Gastrocnemius medialis (tissue), 4 donors: ENCODE data around the gene ELAVL1. TPM values are rescaled to one million over a fixed set of nuclear protein-coding genes. Genes with fewer than 3 reads are reported as not detected.

Experiments
- ATAC-seq, 2 donors: fragments of 150-250 bp; one replicate each; pipeline ENCODE4 v1.9.1; 2016
- DNase-seq, 2 donors: peaks; one replicate each; pipeline ENCODE4 v3.0.0-alpha.2; 2019
- H3K27ac ChIP-seq, 4 donors: fragments of 200-600 bp; sonication (generic); 1 replicate in 1 of 4; 2 replicates in 3 of 4; pipeline ENCODE4 v1.5.1; 2016 to 2018; ENCODE audit warnings: mild to moderate bottlenecking in 2 of 4, moderate library complexity in 1 of 4
- H3K27me3 ChIP-seq, 3 donors: fragments of 200-600 bp; sonication (generic) in 2 of 3; 1 replicate in 1 of 3; 2 replicates in 2 of 3; pipeline versions ENCODE4 v1.5.1 to v1.6.0; 2016 to 2019; ENCODE audit warnings: mild to moderate bottlenecking in 1 of 3, moderate library complexity in 1 of 3
- H3K36me3 ChIP-seq, 2 donors: fragments of 200-600 bp; sonication (generic) in 1 of 2; one replicate each; pipeline ENCODE4 v1.5.1; 2017 to 2018
- H3K4me1 ChIP-seq, 2 donors: fragments of 200-600 bp; sonication (generic) in 1 of 2; one replicate each; pipeline ENCODE4 v1.5.1; 2016 to 2017; ENCODE audit warnings: mild to moderate bottlenecking in 2 of 2
- H3K4me3 ChIP-seq, 4 donors: fragments of 200-600 bp; sonication (generic) in 3 of 4; 1 replicate in 1 of 4; 2 replicates in 3 of 4; pipeline ENCODE4 v1.5.1; 2016 to 2019; ENCODE audit warnings: mild to moderate bottlenecking in 2 of 4
- H3K9me3 ChIP-seq, 3 donors: fragments of 200-600 bp; sonication (generic) in 2 of 3; 1 replicate in 1 of 3; 2 replicates in 2 of 3; pipeline ENCODE4 v1.5.1; 2016 to 2019
- CTCF ChIP-seq, 5 experiments: fragments of 450-650 bp in 3 of 5; fragments of 200-600 bp in 2 of 5; sonication (generic) in 2 of 5; IDR thresholded peaks in 4 of 5; conservative IDR thresholded peaks in 1 of 5; 1 replicate in 4 of 5; 2 replicates in 1 of 5; pipeline ENCODE4 v1.5.1; 2016 to 2019; ENCODE audit warnings: antibody characterized with exemption in 5 of 5, mild to moderate bottlenecking in 3 of 5, moderate library complexity in 3 of 5
- POLR2A ChIP-seq, 2 donors: fragments of 450-650 bp; IDR thresholded peaks; one replicate each; pipeline ENCODE4 v1.6.1; 2017; ENCODE audit warnings: antibody characterized with exemption in 2 of 2, mild to moderate bottlenecking in 2 of 2, moderate library complexity in 2 of 2
- in situ Hi-C, 4 donors: fragments of 200-750 bp; cut with MboI; loops; one replicate each; pipeline versions ENCODE4 v1.15.0 to v1.8.0; 2017; ENCODE audit warnings: low sequenced_read_pairs in 4 of 4
- intact Hi-C: fragments of 100-400 bp; cut with DNase I; formaldehyde crosslinking; loops from one replicate; pipeline ENCODE4 v1.15.1; 2023; ENCODE audit warnings: low total_unique reads
- total RNA-seq, 4 donors: library from RNA; depleted of rRNA; stranded (reverse); fragments of >200 nt; gene quantifications; one replicate each; pipeline versions ENCODE4 v1.1.0 to v1.2.3, GENCODE V29; 2016

Gene ELAVL1
- total RNA-seq, 4 donors from 2014 or later, result 18.2 to 40.5 (median 28.9) TPM

GRCh38 chr19:8000298-8001038, 5.0 kb downstream of the ELAVL1 start:
- intact Hi-C loops, result loop anchor here (10.0 kb wide), 1 partner anchor 146 kb away; no protein-coding TSS in a partner anchor
- H3K4me1 ChIP-seq, result peaks cover 54 to 59% of the 10 kb centered on the region in 2 donors

GRCh38 chr19:7999376-7999775, 6.1 kb downstream of the ELAVL1 start:
- Histone ChIP-seq H3K36me3 (no peaks in the 10 kb centered on the region), H3K27me3 (no peaks in the 10 kb centered on the region), H3K4me3 (no peak overlapping the region), H3K27ac (peak overlapping the region; percentile 76 to 90 (median 84)), H3K9me3 (no peaks in the 10 kb centered on the region), H3K4me1 (peaks cover 58 to 66% of the 10 kb centered on the region in 2 donors)
- in situ Hi-C loops (no loop called here), intact Hi-C loops (no loop called here)
- DNase-seq (no peak), ATAC-seq (no peak)
- no peak for TF ChIP-seq CTCF (IDR thresholded peaks at IDR 0.05 in 4 of 5, conservative IDR thresholded peaks at IDR 0.05 in 1 of 5)
- no peak for TF ChIP-seq POLR2A (IDR thresholded peaks at IDR 0.05)

More at GRCh38 chr19:8000298-8001038, 5.0 kb downstream of the ELAVL1 start:
- peak in 1 of 2 donors; percentile 47 for DNase-seq
- Histone ChIP-seq H3K36me3 (no peaks in the 10 kb centered on the region), H3K4me3 (no peak overlapping the region), H3K27ac (peak overlapping the region; percentile 76 to 90 (median 84)), H3K27me3 (no peaks in the 10 kb centered on the region), H3K9me3 (no peaks in the 10 kb centered on the region)
- TF ChIP-seq CTCF (IDR thresholded peaks at IDR 0.05 in 4 of 5, conservative IDR thresholded peaks at IDR 0.05 in 1 of 5) (no peak), POLR2A (IDR thresholded peaks at IDR 0.05) (no peak)
- ATAC-seq, result peak; percentile 28 to 42
- in situ Hi-C loops, result loop anchor here in 3 of 4 donors (5.0 to 25.0 kb wide), 3 partner anchors 53 to 262 kb away; partner anchors contain the start of gene TIMM44 (in 2 of the 3)

- DNase-seq (no peak), ATAC-seq (no peak)
- Histone ChIP-seq H3K4me1 (peaks cover 58 to 70% of the 10 kb centered on the region in 2 donors), H3K36me3 (no peaks in the 10 kb centered on the region), H3K4me3 (no peak overlapping the region), H3K27ac (peak overlapping the region in 3 of 4 donors; percentile 78 to 90 (median 90)), H3K27me3 (no peaks in the 10 kb centered on the region), H3K9me3 (no peaks in the 10 kb centered on the region)
- intact Hi-C loops, result no loop called here
- in situ Hi-C loops, result no loop called here
- no peak for TF ChIP-seq POLR2A (IDR thresholded peaks at IDR 0.05)
- no peak for TF ChIP-seq CTCF (IDR thresholded peaks at IDR 0.05 in 4 of 5, conservative IDR thresholded peaks at IDR 0.05 in 1 of 5)
Measured at GRCh38 chr19:7997809-7998480, 7.5 kb downstream of the ELAVL1 start.

- DNase-seq (no peak), ATAC-seq (no peak)
- Histone ChIP-seq H3K27ac (no peak overlapping the region), H3K36me3 (no peaks in the 10 kb centered on the region), H3K4me3 (no peak overlapping the region), H3K9me3 (no peaks in the 10 kb centered on the region), H3K4me1 (peaks cover 62 to 68% of the 10 kb centered on the region in 2 donors), H3K27me3 (no peaks in the 10 kb centered on the region)
- intact Hi-C loops (no loop called here), in situ Hi-C loops (no loop called here)
- TF ChIP-seq CTCF (IDR thresholded peaks at IDR 0.05 in 4 of 5, conservative IDR thresholded peaks at IDR 0.05 in 1 of 5) (no peak), POLR2A (IDR thresholded peaks at IDR 0.05) (no peak)
Measured at GRCh38 chr19:7996883-7997282, 8.6 kb downstream of the ELAVL1 start.
